HepG2 (cell line): ENCODE data around the gene GNMT. TPM values are rescaled to one million over a fixed set of nuclear protein-coding genes. Genes with fewer than 3 reads are reported as not detected.

Experiments
- ARHGAP35 ChIP-seq: sonication (generic); formaldehyde crosslinking; IDR thresholded peaks from 2 replicates; pipeline ENCODE4 v1.9.0; 2022; ENCODE audit warnings: mild to moderate bottlenecking, inconsistent platforms, moderate library complexity, missing genetic modification reagents, borderline replicate concordance
- FLYWCH1 ChIP-seq: sonication (generic); formaldehyde crosslinking; IDR thresholded peaks from 2 replicates; pipeline ENCODE4 v1.8.1; 2023; ENCODE audit warnings: mild to moderate bottlenecking, missing genetic modification reagents
- JARID2 ChIP-seq: sonication (generic); formaldehyde crosslinking; IDR thresholded peaks from 2 replicates; pipeline ENCODE4 v1.8.1; 2023; ENCODE audit warnings: missing genetic modification reagents, inconsistent platforms; ENCODE audit not compliant: insufficient replicate concordance
- JDP2 ChIP-seq: sonication (generic); formaldehyde crosslinking; IDR thresholded peaks from 2 replicates; pipeline ENCODE4 v1.8.1; 2022; ENCODE audit warnings: missing genetic modification reagents, borderline replicate concordance
- MEF2D ChIP-seq: sonication (generic); formaldehyde crosslinking; IDR thresholded peaks from 2 replicates; pipeline ENCODE4 v1.5.1; 2020; ENCODE audit warnings: mild to moderate bottlenecking, missing genetic modification reagents
- MIXL1 ChIP-seq: IDR thresholded peaks from 2 replicates; pipeline ENCODE4 v1.6.1; 2016
- MXD4 ChIP-seq: IDR thresholded peaks from 2 replicates; pipeline ENCODE4 v1.6.1; 2016; ENCODE audit warnings: mild to moderate bottlenecking, missing biosample characterization, missing genetic modification reagents
- PRMT3 ChIP-seq: sonication (generic); formaldehyde crosslinking; IDR thresholded peaks from 2 replicates; pipeline ENCODE4 v1.8.1; 2022; ENCODE audit warnings: low read depth, mild to moderate bottlenecking, moderate library complexity, missing genetic modification reagents, borderline replicate concordance
- PTBP1 ChIP-seq: fragments of 200-400 bp; formaldehyde crosslinking; IDR thresholded peaks from 2 replicates; pipeline ENCODE4 v1.6.1; 2018; ENCODE audit warnings: low read length, low read depth; ENCODE audit not compliant: poor library complexity, severe bottlenecking
- RFXAP ChIP-seq: sonication (generic); formaldehyde crosslinking; IDR thresholded peaks from 2 replicates; pipeline ENCODE4 v1.4.0; 2020; ENCODE audit warnings: missing genetic modification reagents, borderline replicate concordance
- SIX1 ChIP-seq: sonication (generic); formaldehyde crosslinking; IDR thresholded peaks from 2 replicates; pipeline ENCODE4 v1.4.0; 2020; ENCODE audit warnings: missing genetic modification reagents, borderline replicate concordance
- SRY ChIP-seq: sonication (generic); formaldehyde crosslinking; IDR thresholded peaks from 2 replicates; pipeline ENCODE4 v1.8.0; 2022; ENCODE audit warnings: mild to moderate bottlenecking, missing genetic modification reagents
- STAT5B ChIP-seq: sonication (generic); formaldehyde crosslinking; IDR thresholded peaks from 2 replicates; pipeline ENCODE4 v1.4.0; 2020; ENCODE audit warnings: missing genetic modification reagents
- ZNF383 ChIP-seq: sonication (generic); formaldehyde crosslinking; IDR thresholded peaks from 2 replicates; pipeline ENCODE4 v1.4.0; 2020; ENCODE audit warnings: missing genetic modification reagents, mild to moderate bottlenecking, borderline replicate concordance
- ZNF552 ChIP-seq: sonication (generic); formaldehyde crosslinking; IDR thresholded peaks from 2 replicates; pipeline ENCODE4 v1.9.0; 2022; ENCODE audit warnings: missing genetic modification reagents, mild to moderate bottlenecking, borderline replicate concordance
- ZNF768 ChIP-seq: sonication (generic); formaldehyde crosslinking; IDR thresholded peaks from 2 replicates; pipeline ENCODE4 v1.4.0; 2020; ENCODE audit warnings: missing genetic modification reagents
- ZNF781 ChIP-seq: sonication (generic); formaldehyde crosslinking; IDR thresholded peaks from 2 replicates; pipeline ENCODE4 v1.5.1; 2020; ENCODE audit warnings: borderline replicate concordance, mild to moderate bottlenecking, missing genetic modification reagents; ENCODE audit errors: not compliant biosample characterization
- ZNF83 ChIP-seq: sonication (generic); formaldehyde crosslinking; IDR thresholded peaks from 2 replicates; pipeline ENCODE4 v1.4.0; 2020; ENCODE audit warnings: missing genetic modification reagents, mild to moderate bottlenecking, borderline replicate concordance
- polyA plus RNA-seq, 8 experiments: library from polyadenylated mRNA; depleted of rRNA in 3 of 8; stranded (reverse) in 7 of 8; unstranded in 1 of 8; fragments of >200 nt; fragmentation: Illumina TruSeq in 4 of 8; extraction: Trizol in 4 of 8; gene quantifications; 2 replicates each; pipeline versions ENCODE4 v1.2.1 to v1.2.3, GENCODE V29; 2011 to 2016; ENCODE audit warnings: low read depth in 4 of 8, missing spikeins in 1 of 8, mixed read lengths in 1 of 8; ENCODE audit not compliant: insufficient read depth in 1 of 8
- total RNA-seq, 5 experiments: library from RNA; depleted of rRNA; stranded (reverse); fragments of >200 nt; fragmentation: Illumina TruSeq; extraction: Trizol; gene quantifications; 2 replicates each; pipeline ENCODE4 v1.2.3, GENCODE V29; 2016; ENCODE audit warnings: low read depth in 1 of 5
- TF ChIP-seq, protein P1 (sequence below): fragments of 450-650 bp; IDR thresholded peaks from 2 replicates; pipeline ENCODE4 v1.6.1; 2016
- TF ChIP-seq, protein P2 (sequence below): sonication (generic); formaldehyde crosslinking; IDR thresholded peaks from 2 replicates; pipeline ENCODE4 v1.8.0; 2022; ENCODE audit warnings: missing genetic modification reagents, mild to moderate bottlenecking, borderline replicate concordance
- TF ChIP-seq, protein P3 (sequence below): IDR thresholded peaks from 2 replicates; pipeline ENCODE4 v1.6.1; 2016; ENCODE audit warnings: low read depth, missing genetic modification reagents, missing compliant biosample characterization

Gene GNMT
- total and polyA plus RNA-seq, 2 of the 13 experiments (the other 11 are each of a cell fraction or from before 2014, with no cell fraction given) = 2.8 to 7.0 TPM

DNA sequence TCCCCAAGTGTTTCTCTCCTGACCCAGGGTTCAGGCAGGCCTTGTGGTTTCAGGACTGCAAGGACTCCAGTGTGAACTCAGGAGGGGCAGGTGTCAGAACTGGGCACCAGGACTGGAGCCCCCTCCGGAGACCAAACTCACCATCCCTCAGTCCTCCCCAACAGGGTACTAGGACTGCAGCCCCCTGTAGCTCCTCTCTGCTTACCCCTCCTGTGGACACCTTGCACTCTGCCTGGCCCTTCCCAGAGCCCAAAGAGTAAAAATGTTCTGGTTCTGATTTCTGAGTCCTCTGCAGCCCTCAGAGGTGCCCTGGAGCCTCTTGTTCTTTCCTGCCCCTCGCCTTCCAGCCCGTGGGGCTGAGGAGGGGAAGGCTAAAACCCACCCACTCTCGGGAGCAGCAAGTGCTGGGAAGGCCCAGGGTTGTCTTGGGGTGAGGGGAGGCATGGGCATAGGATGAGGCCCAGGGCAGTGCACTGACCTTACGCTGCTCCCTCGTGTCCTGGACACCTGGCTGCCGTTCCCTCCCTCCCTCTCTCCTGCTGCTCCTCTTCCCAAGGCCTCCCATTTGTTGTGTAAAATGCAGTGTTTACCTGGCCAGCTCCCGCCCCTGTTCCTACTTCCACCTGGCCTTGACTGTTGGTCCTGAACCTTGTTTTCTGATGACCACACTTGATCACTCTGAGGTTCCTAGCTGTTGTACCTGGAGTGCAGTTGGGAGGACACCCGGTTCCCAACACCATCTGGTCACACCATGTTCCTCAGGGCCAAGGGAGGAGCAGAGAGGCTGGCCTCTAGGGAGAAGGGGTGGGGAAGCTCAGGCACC lies 21.4 kb upstream of the GNMT start (continued):
- 0 out of 2 replicates have a peak, but pooled peaks have one; percentile 76 for TF ChIP-seq ARHGAP35 (CRISPR knock-in tag)
- TF ChIP-seq, protein P1, sequence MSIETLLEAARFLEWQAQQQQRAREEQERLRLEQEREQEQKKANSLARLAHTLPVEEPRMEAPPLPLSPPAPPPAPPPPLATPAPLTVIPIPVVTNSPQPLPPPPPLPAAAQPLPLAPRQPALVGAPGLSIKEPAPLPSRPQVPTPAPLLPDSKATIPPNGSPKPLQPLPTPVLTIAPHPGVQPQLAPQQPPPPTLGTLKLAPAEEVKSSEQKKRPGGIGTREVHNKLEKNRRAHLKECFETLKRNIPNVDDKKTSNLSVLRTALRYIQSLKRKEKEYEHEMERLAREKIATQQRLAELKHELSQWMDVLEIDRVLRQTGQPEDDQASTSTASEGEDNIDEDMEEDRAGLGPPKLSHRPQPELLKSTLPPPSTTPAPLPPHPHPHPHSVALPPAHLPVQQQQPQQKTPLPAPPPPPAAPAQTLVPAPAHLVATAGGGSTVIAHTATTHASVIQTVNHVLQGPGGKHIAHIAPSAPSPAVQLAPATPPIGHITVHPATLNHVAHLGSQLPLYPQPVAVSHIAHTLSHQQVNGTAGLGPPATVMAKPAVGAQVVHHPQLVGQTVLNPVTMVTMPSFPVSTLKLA = 0 out of 2 replicates have a peak, but pooled peaks have one; percentile 25
- TF ChIP-seq MEF2D = peak; percentile 87; the same call in 1 of the 2 replicates
- no peak; the same call in 1 of the 2 replicates for TF ChIP-seq JDP2 (CRISPR knock-in tag)
- no peak; the same call in 1 of the 2 replicates for TF ChIP-seq PRMT3 (CRISPR knock-in tag)
- TF ChIP-seq SIX1 = no peak; the same call in 1 of the 2 replicates
- no peak for TF ChIP-seq JARID2 (CRISPR knock-in tag)
- TF ChIP-seq FLYWCH1 (CRISPR knock-in tag) = peak; percentile 87
- TF ChIP-seq ZNF83 (CRISPR knock-in tag) = no peak
- TF ChIP-seq MIXL1 = peak; percentile 93
- TF ChIP-seq, protein P2, sequence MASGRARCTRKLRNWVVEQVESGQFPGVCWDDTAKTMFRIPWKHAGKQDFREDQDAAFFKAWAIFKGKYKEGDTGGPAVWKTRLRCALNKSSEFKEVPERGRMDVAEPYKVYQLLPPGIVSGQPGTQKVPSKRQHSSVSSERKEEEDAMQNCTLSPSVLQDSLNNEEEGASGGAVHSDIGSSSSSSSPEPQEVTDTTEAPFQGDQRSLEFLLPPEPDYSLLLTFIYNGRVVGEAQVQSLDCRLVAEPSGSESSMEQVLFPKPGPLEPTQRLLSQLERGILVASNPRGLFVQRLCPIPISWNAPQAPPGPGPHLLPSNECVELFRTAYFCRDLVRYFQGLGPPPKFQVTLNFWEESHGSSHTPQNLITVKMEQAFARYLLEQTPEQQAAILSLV (CRISPR knock-in tag) = peak; percentile 82
- TF ChIP-seq ZNF383 (CRISPR knock-in tag) = no peak
- TF ChIP-seq PTBP1 = no peak
- TF ChIP-seq ZNF552 (CRISPR knock-in tag) = 0 out of 2 replicates have a peak, but pooled peaks have one; percentile 83
- no peak for TF ChIP-seq ZNF768 (CRISPR knock-in tag)
- peak; percentile 73 for TF ChIP-seq RFXAP
- TF ChIP-seq SRY = peak; percentile 84; the same call in 1 of the 2 replicates
- peak; percentile 70 for TF ChIP-seq ZNF781 (CRISPR knock-in tag)
- peak; percentile 87 for TF ChIP-seq MXD4 (CRISPR knock-in tag)
- TF ChIP-seq, protein P3, sequence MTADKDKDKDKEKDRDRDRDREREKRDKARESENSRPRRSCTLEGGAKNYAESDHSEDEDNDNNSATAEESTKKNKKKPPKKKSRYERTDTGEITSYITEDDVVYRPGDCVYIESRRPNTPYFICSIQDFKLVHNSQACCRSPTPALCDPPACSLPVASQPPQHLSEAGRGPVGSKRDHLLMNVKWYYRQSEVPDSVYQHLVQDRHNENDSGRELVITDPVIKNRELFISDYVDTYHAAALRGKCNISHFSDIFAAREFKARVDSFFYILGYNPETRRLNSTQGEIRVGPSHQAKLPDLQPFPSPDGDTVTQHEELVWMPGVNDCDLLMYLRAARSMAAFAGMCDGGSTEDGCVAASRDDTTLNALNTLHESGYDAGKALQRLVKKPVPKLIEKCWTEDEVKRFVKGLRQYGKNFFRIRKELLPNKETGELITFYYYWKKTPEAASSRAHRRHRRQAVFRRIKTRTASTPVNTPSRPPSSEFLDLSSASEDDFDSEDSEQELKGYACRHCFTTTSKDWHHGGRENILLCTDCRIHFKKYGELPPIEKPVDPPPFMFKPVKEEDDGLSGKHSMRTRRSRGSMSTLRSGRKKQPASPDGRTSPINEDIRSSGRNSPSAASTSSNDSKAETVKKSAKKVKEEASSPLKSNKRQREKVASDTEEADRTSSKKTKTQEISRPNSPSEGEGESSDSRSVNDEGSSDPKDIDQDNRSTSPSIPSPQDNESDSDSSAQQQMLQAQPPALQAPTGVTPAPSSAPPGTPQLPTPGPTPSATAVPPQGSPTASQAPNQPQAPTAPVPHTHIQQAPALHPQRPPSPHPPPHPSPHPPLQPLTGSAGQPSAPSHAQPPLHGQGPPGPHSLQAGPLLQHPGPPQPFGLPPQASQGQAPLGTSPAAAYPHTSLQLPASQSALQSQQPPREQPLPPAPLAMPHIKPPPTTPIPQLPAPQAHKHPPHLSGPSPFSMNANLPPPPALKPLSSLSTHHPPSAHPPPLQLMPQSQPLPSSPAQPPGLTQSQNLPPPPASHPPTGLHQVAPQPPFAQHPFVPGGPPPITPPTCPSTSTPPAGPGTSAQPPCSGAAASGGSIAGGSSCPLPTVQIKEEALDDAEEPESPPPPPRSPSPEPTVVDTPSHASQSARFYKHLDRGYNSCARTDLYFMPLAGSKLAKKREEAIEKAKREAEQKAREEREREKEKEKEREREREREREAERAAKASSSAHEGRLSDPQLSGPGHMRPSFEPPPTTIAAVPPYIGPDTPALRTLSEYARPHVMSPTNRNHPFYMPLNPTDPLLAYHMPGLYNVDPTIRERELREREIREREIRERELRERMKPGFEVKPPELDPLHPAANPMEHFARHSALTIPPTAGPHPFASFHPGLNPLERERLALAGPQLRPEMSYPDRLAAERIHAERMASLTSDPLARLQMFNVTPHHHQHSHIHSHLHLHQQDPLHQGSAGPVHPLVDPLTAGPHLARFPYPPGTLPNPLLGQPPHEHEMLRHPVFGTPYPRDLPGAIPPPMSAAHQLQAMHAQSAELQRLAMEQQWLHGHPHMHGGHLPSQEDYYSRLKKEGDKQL (CRISPR knock-in tag) = no peak
- no peak for TF ChIP-seq STAT5B (CRISPR knock-in tag)
